Astrocyte of the spinal cord (primary cell): ENCODE results near the gene CSF3.

ENCODE experiments used
- DNase-seq: peaks from one replicate; pipeline ENCODE4 v3.0.0; 2011; ENCODE audit warnings: low read depth, low spot score
- H3K4me3 ChIP-seq: 2 replicates; pipeline ENCODE4 v1.5.1; 2011; ENCODE audit warnings: low read depth, mild to moderate bottlenecking, low read length, moderate library complexity
- in situ Hi-C: cut with HindIII; loops from 2 replicates; pipeline ENCODE4 v1.10.0; 2017; ENCODE audit warnings: low sequenced_read_pairs
- TF ChIP-seq, protein P1 (sequence below): IDR thresholded peaks from 2 replicates; pipeline ENCODE4 v1.5.1; 2012; ENCODE audit warnings: low read depth, mild to moderate bottlenecking, low read length, inconsistent platforms

CSF3 gene

DNA sequence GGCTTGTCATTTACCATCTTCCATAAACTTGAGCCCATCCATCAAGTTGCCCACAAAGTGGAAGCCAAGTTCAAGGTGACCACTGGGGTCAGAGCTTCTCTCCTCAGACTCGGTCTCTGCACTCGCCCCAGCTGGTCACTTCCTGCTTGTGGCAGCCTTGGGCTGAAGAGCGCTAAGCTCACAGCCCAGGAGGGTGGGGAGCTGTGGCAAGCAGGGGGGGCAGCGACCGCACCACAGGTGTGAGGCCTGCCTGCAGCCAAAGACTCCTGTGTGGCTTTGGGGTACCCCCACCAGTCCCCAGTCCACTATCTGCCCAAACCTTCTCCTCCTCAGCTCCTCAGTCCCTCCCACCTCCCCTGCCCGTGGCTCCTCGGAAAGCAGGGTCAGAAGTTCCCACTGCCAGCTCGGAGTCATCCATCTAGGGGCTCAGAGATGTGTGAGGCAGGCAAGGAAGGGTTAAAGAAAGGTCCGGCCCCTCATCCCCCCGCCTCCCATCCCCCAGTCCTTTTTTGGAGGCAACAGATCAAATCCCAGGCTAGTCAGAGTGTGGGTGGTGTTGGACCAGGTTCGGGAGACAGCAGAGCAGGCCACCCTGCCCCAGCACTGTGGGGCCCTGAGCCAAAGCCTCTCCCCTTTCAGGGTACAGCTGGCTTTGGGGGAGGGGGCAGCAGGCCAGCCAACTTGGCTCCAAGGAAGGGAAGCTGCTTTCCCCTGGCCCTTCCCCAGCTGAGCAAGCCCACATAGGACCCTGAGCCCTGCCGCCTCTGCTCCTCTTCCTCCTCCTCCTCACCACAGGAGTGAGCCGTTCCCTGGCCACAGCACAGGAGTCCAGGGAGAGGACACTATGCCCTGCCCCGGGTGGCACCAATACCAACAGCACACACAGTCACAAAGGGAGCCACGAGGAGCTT, 3.2 kb downstream of the CSF3 start:
- in situ Hi-C loops = no loop called here
- no peak for DNase-seq

GRCh38 chr17:40019140-40019991, 4.1 kb downstream of the CSF3 start:
- peak; percentile 83 for DNase-seq
- no peak overlapping the region for H3K4me3 ChIP-seq
- in situ Hi-C loops = no loop called here
- TF ChIP-seq, protein P1, sequence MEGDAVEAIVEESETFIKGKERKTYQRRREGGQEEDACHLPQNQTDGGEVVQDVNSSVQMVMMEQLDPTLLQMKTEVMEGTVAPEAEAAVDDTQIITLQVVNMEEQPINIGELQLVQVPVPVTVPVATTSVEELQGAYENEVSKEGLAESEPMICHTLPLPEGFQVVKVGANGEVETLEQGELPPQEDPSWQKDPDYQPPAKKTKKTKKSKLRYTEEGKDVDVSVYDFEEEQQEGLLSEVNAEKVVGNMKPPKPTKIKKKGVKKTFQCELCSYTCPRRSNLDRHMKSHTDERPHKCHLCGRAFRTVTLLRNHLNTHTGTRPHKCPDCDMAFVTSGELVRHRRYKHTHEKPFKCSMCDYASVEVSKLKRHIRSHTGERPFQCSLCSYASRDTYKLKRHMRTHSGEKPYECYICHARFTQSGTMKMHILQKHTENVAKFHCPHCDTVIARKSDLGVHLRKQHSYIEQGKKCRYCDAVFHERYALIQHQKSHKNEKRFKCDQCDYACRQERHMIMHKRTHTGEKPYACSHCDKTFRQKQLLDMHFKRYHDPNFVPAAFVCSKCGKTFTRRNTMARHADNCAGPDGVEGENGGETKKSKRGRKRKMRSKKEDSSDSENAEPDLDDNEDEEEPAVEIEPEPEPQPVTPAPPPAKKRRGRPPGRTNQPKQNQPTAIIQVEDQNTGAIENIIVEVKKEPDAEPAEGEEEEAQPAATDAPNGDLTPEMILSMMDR = no peak

More for the DNA sequence above, 3.2 kb downstream of the CSF3 start:
- TF ChIP-seq, protein P1 = no peak
- no peak overlapping the region for H3K4me3 ChIP-seq

GRCh38 chr17:40020146-40020545, 4.9 kb downstream of the CSF3 start:
- TF ChIP-seq, protein P1 = no peak
- no peak overlapping the region for H3K4me3 ChIP-seq
- no peak for DNase-seq
- in situ Hi-C loops = no loop called here

GRCh38 chr17:40021451-40021971, 6.3 kb downstream of the CSF3 start:
- peak; percentile 42 for DNase-seq
- in situ Hi-C loops = no loop called here
- H3K4me3 ChIP-seq = no peak overlapping the region
- TF ChIP-seq, protein P1 = no peak

DNA sequence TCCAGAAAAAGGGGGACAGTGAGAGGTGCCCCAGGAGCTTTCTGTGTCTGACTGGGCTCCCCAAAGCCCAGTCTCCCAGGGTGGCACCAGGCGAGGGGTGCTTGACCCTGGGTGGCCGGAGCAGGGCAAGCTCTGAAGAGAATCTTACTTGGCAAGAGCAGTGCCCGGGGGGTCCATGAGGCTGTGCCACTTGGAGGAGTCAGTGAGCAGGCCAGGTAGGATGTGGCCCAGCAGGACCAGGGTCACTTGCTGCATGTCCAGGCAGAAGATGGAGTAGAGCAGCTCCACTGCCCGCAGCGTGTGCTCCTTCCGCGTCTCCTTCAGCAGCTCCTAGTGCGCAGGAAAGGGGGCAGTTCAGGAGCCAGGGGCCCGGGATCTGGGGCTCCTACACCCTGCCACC, 7.3 kb downstream of the CSF3 start:
- TF ChIP-seq, protein P1 = no peak
- in situ Hi-C loops = no loop called here
- H3K4me3 ChIP-seq = no peak overlapping the region
- DNase-seq = no peak

GRCh38 chr17:40022961-40023541, 7.8 kb downstream of the CSF3 start:
- DNase-seq = no peak
- TF ChIP-seq, protein P1 = no peak
- no peak overlapping the region for H3K4me3 ChIP-seq
- in situ Hi-C loops = no loop called here
